HepG2 (cell line): Measurements from ENCODE around the gene SEC16A. TPM values are rescaled to one million over a fixed set of nuclear protein-coding genes. Genes with fewer than 3 reads are reported as not detected.

ENCODE experiments used
- ATF7-NPFF ChIP-seq: sonication (generic); formaldehyde crosslinking; IDR thresholded peaks from 2 replicates; pipeline ENCODE4 v1.8.1; 2023; ENCODE audit warnings: mild to moderate bottlenecking, low read depth, missing genetic modification reagents, moderate library complexity
- CREB1 ChIP-seq, 2 experiments: fragments of 450-650 bp in 1 of 2; IDR thresholded peaks; 2 replicates each; pipeline ENCODE4 v1.6.1; 2016 to 2017; ENCODE audit warnings: control low read depth in 1 of 2, mild to moderate bottlenecking in 1 of 2, missing compliant biosample characterization in 1 of 2, missing genetic modification characterization in 1 of 2
- HIVEP1 ChIP-seq: sonication (generic); formaldehyde crosslinking; IDR thresholded peaks from 2 replicates; pipeline ENCODE4 v1.4.0; 2020; ENCODE audit warnings: mild to moderate bottlenecking, missing genetic modification reagents
- IRX3 ChIP-seq: sonication (generic); formaldehyde crosslinking; IDR thresholded peaks from 2 replicates; pipeline ENCODE4 v1.8.1; 2023; ENCODE audit warnings: mild to moderate bottlenecking, low read depth, missing genetic modification reagents, borderline replicate concordance
- KDM4B ChIP-seq: sonication (generic); formaldehyde crosslinking; IDR thresholded peaks from 2 replicates; pipeline ENCODE4 v1.4.0; 2020; ENCODE audit warnings: missing genetic modification reagents
- PHB2 ChIP-seq: fragments of 450-650 bp; IDR thresholded peaks from 2 replicates; pipeline ENCODE4 v1.6.1; 2018; ENCODE audit not compliant: partially characterized antibody
- RFX3 ChIP-seq: IDR thresholded peaks from 2 replicates; pipeline ENCODE4 v1.6.1; 2016; ENCODE audit warnings: missing biosample characterization, missing genetic modification reagents
- SAP130 ChIP-seq: IDR thresholded peaks from 2 replicates; pipeline ENCODE4 v1.6.1; 2016; ENCODE audit warnings: low read depth
- THAP11 ChIP-seq: IDR thresholded peaks from 2 replicates; pipeline ENCODE4 v1.6.1; 2016; ENCODE audit warnings: missing biosample characterization, missing genetic modification reagents
- ZFY ChIP-seq: sonication (generic); formaldehyde crosslinking; IDR thresholded peaks from 2 replicates; pipeline ENCODE4 v1.4.0; 2020; ENCODE audit warnings: missing genetic modification reagents
- ZKSCAN8 ChIP-seq: IDR thresholded peaks from 2 replicates; pipeline ENCODE4 v1.6.1; 2016; ENCODE audit warnings: borderline replicate concordance, missing genetic modification reagents, missing compliant biosample characterization
- ZNF451 ChIP-seq: sonication (generic); formaldehyde crosslinking; IDR thresholded peaks from 2 replicates; pipeline ENCODE4 v1.5.0; 2020; ENCODE audit warnings: mild to moderate bottlenecking, missing genetic modification reagents
- ZNF629 ChIP-seq: sonication (generic); formaldehyde crosslinking; conservative IDR thresholded peaks from 2 replicates; pipeline ENCODE4 v1.5.0; 2020; ENCODE audit warnings: missing genetic modification reagents
- ZNF737 ChIP-seq: sonication (generic); formaldehyde crosslinking; IDR thresholded peaks from 2 replicates; pipeline ENCODE4 v1.5.0; 2020; ENCODE audit warnings: missing genetic modification reagents, mild to moderate bottlenecking, borderline replicate concordance
- polyA plus RNA-seq, 8 experiments: library from polyadenylated mRNA; depleted of rRNA in 3 of 8; stranded (reverse) in 7 of 8; unstranded in 1 of 8; fragments of >200 nt; fragmentation: Illumina TruSeq in 4 of 8; extraction: Trizol in 4 of 8; gene quantifications; 2 replicates each; pipeline versions ENCODE4 v1.2.1 to v1.2.3, GENCODE V29; 2011 to 2016; ENCODE audit warnings: low read depth in 4 of 8, missing spikeins in 1 of 8, mixed read lengths in 1 of 8; ENCODE audit not compliant: insufficient read depth in 1 of 8
- total RNA-seq, 5 experiments: library from RNA; depleted of rRNA; stranded (reverse); fragments of >200 nt; fragmentation: Illumina TruSeq; extraction: Trizol; gene quantifications; 2 replicates each; pipeline ENCODE4 v1.2.3, GENCODE V29; 2016; ENCODE audit warnings: low read depth in 1 of 5
- TF ChIP-seq, protein P1 (sequence below): sonication (generic); formaldehyde crosslinking; conservative IDR thresholded peaks from 2 replicates; pipeline ENCODE4 v1.8.1; 2023; ENCODE audit warnings: missing genetic modification reagents
- TF ChIP-seq, protein P2 (sequence below): sonication (generic); formaldehyde crosslinking; IDR thresholded peaks from 2 replicates; pipeline ENCODE4 v1.4.0; 2020; ENCODE audit warnings: missing genetic modification reagents
- TF ChIP-seq, protein P3 (sequence below): sonication (generic); formaldehyde crosslinking; IDR thresholded peaks from 2 replicates; pipeline ENCODE4 v1.4.0; 2020; ENCODE audit warnings: mild to moderate bottlenecking, missing genetic modification reagents

SEC16A gene
- total and polyA plus RNA-seq, 2 of the 13 experiments (the other 11 are each of a cell fraction or from before 2014, with no cell fraction given) = 15.9 to 18.9 TPM

DNA sequence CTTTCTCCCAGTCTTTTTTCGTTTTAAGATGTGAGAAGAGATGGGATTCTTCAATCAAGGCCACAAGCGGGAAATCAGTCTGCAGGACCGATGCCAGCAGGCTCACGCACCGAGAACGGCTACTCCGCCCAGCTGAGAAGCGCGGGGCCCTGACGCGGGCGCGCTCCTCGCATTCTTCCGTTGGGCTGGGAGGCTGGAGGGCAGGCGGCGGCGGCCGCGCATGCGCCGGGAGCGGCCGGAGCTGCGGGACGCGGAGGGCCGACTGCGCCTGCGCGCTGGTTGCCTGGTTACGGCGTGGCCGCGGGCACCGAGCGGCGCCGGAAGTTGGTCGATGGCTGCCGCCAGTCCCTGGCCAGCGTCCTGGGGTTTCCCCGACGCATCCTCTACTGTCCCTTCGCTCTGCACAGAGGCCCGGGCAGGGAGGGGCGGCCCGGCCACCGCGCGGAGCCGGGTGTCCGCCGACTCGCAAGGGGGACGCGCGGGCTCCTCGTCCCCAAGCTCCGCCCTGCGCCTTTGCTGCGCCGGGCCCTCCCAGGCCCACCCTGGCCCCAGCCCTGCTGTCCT is 831 bp upstream of the SEC16A start (continued):
- TF ChIP-seq ZNF737 (CRISPR knock-in tag) (no peak), CREB1 (IDR thresholded peaks at IDR 0.05) (no peak), CREB1 (CRISPR knock-in tag; IDR thresholded peaks at IDR 0.05) (no peak), ATF7-NPFF (CRISPR knock-in tag) (0 out of 2 replicates have a peak, but pooled peaks have one; percentile 24), SAP130 (CRISPR knock-in tag) (peak; percentile 93), ZNF451 (CRISPR knock-in tag) (peak; percentile 66; the same call in 1 of the 2 replicates), THAP11 (CRISPR knock-in tag) (0 out of 2 replicates have a peak, but pooled peaks have one; percentile 17), KDM4B (CRISPR knock-in tag) (0 out of 2 replicates have a peak, but pooled peaks have one; percentile 40), IRX3 (CRISPR knock-in tag) (no peak), ZFY (CRISPR knock-in tag) (no peak; the same call in 1 of the 2 replicates), ZKSCAN8 (CRISPR knock-in tag) (no peak), RFX3 (peak; percentile 49; the same call in 1 of the 2 replicates), ZNF629 (CRISPR knock-in tag) (no peak), PHB2 (no peak), HIVEP1 (no peak; the same call in 1 of the 2 replicates)
- TF ChIP-seq, protein P1, sequence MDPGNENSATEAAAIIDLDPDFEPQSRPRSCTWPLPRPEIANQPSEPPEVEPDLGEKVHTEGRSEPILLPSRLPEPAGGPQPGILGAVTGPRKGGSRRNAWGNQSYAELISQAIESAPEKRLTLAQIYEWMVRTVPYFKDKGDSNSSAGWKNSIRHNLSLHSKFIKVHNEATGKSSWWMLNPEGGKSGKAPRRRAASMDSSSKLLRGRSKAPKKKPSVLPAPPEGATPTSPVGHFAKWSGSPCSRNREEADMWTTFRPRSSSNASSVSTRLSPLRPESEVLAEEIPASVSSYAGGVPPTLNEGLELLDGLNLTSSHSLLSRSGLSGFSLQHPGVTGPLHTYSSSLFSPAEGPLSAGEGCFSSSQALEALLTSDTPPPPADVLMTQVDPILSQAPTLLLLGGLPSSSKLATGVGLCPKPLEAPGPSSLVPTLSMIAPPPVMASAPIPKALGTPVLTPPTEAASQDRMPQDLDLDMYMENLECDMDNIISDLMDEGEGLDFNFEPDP (CRISPR knock-in tag) = 0 out of 2 replicates have a peak, but pooled peaks have one; percentile 65
- TF ChIP-seq, protein P2, sequence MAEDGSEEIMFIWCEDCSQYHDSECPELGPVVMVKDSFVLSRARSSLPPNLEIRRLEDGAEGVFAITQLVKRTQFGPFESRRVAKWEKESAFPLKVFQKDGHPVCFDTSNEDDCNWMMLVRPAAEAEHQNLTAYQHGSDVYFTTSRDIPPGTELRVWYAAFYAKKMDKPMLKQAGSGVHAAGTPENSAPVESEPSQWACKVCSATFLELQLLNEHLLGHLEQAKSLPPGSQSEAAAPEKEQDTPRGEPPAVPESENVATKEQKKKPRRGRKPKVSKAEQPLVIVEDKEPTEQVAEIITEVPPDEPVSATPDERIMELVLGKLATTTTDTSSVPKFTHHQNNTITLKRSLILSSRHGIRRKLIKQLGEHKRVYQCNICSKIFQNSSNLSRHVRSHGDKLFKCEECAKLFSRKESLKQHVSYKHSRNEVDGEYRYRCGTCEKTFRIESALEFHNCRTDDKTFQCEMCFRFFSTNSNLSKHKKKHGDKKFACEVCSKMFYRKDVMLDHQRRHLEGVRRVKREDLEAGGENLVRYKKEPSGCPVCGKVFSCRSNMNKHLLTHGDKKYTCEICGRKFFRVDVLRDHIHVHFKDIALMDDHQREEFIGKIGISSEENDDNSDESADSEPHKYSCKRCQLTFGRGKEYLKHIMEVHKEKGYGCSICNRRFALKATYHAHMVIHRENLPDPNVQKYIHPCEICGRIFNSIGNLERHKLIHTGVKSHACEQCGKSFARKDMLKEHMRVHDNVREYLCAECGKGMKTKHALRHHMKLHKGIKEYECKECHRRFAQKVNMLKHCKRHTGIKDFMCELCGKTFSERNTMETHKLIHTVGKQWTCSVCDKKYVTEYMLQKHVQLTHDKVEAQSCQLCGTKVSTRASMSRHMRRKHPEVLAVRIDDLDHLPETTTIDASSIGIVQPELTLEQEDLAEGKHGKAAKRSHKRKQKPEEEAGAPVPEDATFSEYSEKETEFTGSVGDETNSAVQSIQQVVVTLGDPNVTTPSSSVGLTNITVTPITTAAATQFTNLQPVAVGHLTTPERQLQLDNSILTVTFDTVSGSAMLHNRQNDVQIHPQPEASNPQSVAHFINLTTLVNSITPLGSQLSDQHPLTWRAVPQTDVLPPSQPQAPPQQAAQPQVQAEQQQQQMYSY = 0 out of 2 replicates have a peak, but pooled peaks have one; percentile 16
- TF ChIP-seq, protein P3, sequence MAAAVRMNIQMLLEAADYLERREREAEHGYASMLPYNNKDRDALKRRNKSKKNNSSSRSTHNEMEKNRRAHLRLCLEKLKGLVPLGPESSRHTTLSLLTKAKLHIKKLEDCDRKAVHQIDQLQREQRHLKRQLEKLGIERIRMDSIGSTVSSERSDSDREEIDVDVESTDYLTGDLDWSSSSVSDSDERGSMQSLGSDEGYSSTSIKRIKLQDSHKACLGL (CRISPR knock-in tag) = 0 out of 2 replicates have a peak, but pooled peaks have one; percentile 35
